Left ventricle myocardium superior (tissue), 1 donor: ENCODE measurements around the gene ALG2. TPM values are rescaled to one million over a fixed set of nuclear protein-coding genes. Genes with fewer than 3 reads are reported as not detected.

ENCODE experiments used
- ATAC-seq: fragments of 200-7000 bp; cut with Tn5 transposase; one replicate; pipeline ENCODE4 v1.9.1; 2020; ENCODE audit warnings: mild to moderate bottlenecking, moderate library complexity
- DNase-seq: peaks from one replicate; pipeline ENCODE4 v3.0.0-alpha.2; 2020
- intact Hi-C: fragments of 100-400 bp; cut with micrococcal nuclease; formaldehyde crosslinking; loops from one replicate; pipeline ENCODE4 v1.11.0; 2022
- long read RNA-seq: library from polyadenylated mRNA; unstranded; transcript quantifications from one replicate; pipeline ENCODE4 v2.0.0, GENCODE V29; 2021
- total RNA-seq: library from RNA; stranded (reverse); fragmentation: NEBNext Ultra II Directional; extraction: Animal tissue kit (Norgen Biotek cat#: 25700); gene quantifications from one replicate; pipeline ENCODE4 v1.2.1, GENCODE V29; 2021
- donor health status: DM: no; HTN: yes; CAD: no; lungs with severe emphysema.

ALG2 gene
- 15.0 TPM for total RNA-seq
- long read RNA-seq, transcript ALG2-203 (2 exons, 1,880 nt): major isoform, 16 of 20 reads
- long read RNA-seq, partial matches to known transcripts: 0 of 20 reads
- long read RNA-seq, other reads (novel, unspliced or antisense): 3 of 20 reads

GRCh38 chr9:99221621-99222415, at the start of gene ALG2, which contains the start of gene SEC61B:
Gene ALG2 (minus strand): TSS chr9:99221942. CDS start chr9:99221894, 48 bp downstream.
Gene SEC61B (plus strand): TSS chr9:99222282. CDS start chr9:99222364, 82 bp downstream.
- intact Hi-C loops: no loop called here
- DNase-seq (peak; percentile 97), ATAC-seq (peak; percentile 99)

- intact Hi-C loops: no loop called here
- DNase-seq (no peak), ATAC-seq (no peak)
These were observed 48.7 kb upstream of the ALG2 start for GRCh38 chr9:99270491-99270890.

GRCh38 chr9:99269416-99269815, 47.7 kb upstream of the ALG2 start:
- intact Hi-C loops: no loop called here
- DNase-seq: no peak
- ATAC-seq: no peak

GRCh38 chr9:99266255-99267023, 44.7 kb upstream of the ALG2 start:
- intact Hi-C loops: no loop called here
- DNase-seq: peak; percentile 79
- ATAC-seq: peak; percentile 85

- ATAC-seq (no peak), DNase-seq (no peak)
- intact Hi-C loops: no loop called here
These were observed 43.9 kb upstream of the ALG2 start for GRCh38 chr9:99265691-99266090.

- DNase-seq (no peak), ATAC-seq (no peak)
- intact Hi-C loops: no loop called here
These were observed 42.4 kb upstream of the ALG2 start for GRCh38 chr9:99264070-99264680.

GRCh38 chr9:99262949-99263418, 41.2 kb upstream of the ALG2 start:
- ATAC-seq (no peak), DNase-seq (no peak)
- intact Hi-C loops: no loop called here

- intact Hi-C loops: no loop called here
- no peak for ATAC-seq
These were observed 40.2 kb upstream of the ALG2 start for GRCh38 chr9:99261923-99262322.

GRCh38 chr9:99259231-99259918, 37.6 kb upstream of the ALG2 start:
- intact Hi-C loops: no loop called here
- ATAC-seq (peak; percentile 97), DNase-seq (peak; percentile 94)

More at GRCh38 chr9:99261923-99262322, 40.2 kb upstream of the ALG2 start:
- DNase-seq: no peak

GRCh38 chr9:99257723-99258389, 36.1 kb upstream of the ALG2 start:
- DNase-seq (no peak), ATAC-seq (no peak)
- intact Hi-C loops: no loop called here

GRCh38 chr9:99255651-99256050, 33.9 kb upstream of the ALG2 start:
- intact Hi-C loops: no loop called here
- ATAC-seq: no peak
- no peak for DNase-seq

GRCh38 chr9:99253772-99254431, 32.2 kb upstream of the ALG2 start:
- no peak for ATAC-seq
- intact Hi-C loops: no loop called here
- DNase-seq: no peak

- no peak for ATAC-seq
- intact Hi-C loops: no loop called here
- no peak for DNase-seq
These were observed 31.4 kb upstream of the ALG2 start for GRCh38 chr9:99253134-99253533.

- intact Hi-C loops: no loop called here
- no peak for ATAC-seq
- DNase-seq: no peak
These were observed 29.4 kb upstream of the ALG2 start for GRCh38 chr9:99251157-99251556.

- intact Hi-C loops: no loop called here
- DNase-seq: no peak
- no peak for ATAC-seq
These were observed 27.9 kb upstream of the ALG2 start for GRCh38 chr9:99249619-99250018.

GRCh38 chr9:99244344-99245260, 22.9 kb upstream of the ALG2 start:
- DNase-seq (no peak), ATAC-seq (no peak)
- intact Hi-C loops: no loop called here

- no peak for DNase-seq
- no peak for ATAC-seq
- intact Hi-C loops: no loop called here
These were observed 19.4 kb upstream of the ALG2 start for GRCh38 chr9:99241106-99241505.
